ENCODE data around the gene BAG1. TPM values are rescaled to one million over a fixed set of nuclear protein-coding genes. Genes with fewer than 3 reads are reported as not detected.

BAG1 gene
- total and polyA plus RNA-seq, 4 donors: 35.1 to 55.2 (median 43.0) TPM

DNA sequence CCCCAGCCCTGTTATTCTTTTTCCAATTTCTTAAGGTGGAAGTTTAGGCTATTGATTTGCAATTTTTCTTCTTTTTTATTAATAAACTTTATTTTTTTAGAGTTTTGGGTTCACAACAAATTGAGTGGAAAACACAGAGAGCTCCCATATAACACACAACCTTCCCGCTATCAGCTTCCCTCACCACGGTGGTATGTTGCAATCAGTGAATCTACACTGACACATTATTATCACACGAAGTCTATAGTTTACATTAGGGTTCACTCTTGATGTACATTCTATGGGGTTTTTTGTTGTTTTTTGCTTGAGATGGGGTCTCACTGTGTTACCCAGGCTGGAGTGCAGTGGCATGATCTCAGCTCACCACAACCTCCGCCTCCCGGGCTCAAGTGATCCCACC lies 21.0 kb upstream of the BAG1 start:
- TF ChIP-seq, protein P1, sequence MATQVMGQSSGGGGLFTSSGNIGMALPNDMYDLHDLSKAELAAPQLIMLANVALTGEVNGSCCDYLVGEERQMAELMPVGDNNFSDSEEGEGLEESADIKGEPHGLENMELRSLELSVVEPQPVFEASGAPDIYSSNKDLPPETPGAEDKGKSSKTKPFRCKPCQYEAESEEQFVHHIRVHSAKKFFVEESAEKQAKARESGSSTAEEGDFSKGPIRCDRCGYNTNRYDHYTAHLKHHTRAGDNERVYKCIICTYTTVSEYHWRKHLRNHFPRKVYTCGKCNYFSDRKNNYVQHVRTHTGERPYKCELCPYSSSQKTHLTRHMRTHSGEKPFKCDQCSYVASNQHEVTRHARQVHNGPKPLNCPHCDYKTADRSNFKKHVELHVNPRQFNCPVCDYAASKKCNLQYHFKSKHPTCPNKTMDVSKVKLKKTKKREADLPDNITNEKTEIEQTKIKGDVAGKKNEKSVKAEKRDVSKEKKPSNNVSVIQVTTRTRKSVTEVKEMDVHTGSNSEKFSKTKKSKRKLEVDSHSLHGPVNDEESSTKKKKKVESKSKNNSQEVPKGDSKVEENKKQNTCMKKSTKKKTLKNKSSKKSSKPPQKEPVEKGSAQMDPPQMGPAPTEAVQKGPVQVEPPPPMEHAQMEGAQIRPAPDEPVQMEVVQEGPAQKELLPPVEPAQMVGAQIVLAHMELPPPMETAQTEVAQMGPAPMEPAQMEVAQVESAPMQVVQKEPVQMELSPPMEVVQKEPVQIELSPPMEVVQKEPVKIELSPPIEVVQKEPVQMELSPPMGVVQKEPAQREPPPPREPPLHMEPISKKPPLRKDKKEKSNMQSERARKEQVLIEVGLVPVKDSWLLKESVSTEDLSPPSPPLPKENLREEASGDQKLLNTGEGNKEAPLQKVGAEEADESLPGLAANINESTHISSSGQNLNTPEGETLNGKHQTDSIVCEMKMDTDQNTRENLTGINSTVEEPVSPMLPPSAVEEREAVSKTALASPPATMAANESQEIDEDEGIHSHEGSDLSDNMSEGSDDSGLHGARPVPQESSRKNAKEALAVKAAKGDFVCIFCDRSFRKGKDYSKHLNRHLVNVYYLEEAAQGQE (IDR thresholded peaks at IDR 0.05): no peak
- TF ChIP-seq GABPA (IDR thresholded peaks at IDR 0.05 in 1 of 2, conservative IDR thresholded peaks at IDR 0.05 in 1 of 2): no peak
- TF ChIP-seq TAF1 (conservative IDR thresholded peaks at IDR 0.05): no peak
- TF ChIP-seq HNF4G (IDR thresholded peaks at IDR 0.05): no peak
- TF ChIP-seq SP1 (IDR thresholded peaks at IDR 0.05): no peak
- no peak for TF ChIP-seq RXRA (IDR thresholded peaks at IDR 0.05)
- TF ChIP-seq, protein P2, sequence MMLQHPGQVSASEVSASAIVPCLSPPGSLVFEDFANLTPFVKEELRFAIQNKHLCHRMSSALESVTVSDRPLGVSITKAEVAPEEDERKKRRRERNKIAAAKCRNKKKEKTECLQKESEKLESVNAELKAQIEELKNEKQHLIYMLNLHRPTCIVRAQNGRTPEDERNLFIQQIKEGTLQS (IDR thresholded peaks at IDR 0.05): no peak
- TF ChIP-seq EGR1 (IDR thresholded peaks at IDR 0.05; ENCODE audit: low read depth in 2 of 2): no peak
- TF ChIP-seq, protein P3, sequence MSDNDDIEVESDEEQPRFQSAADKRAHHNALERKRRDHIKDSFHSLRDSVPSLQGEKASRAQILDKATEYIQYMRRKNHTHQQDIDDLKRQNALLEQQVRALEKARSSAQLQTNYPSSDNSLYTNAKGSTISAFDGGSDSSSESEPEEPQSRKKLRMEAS (IDR thresholded peaks at IDR 0.05): no peak
- TF ChIP-seq JUND (IDR thresholded peaks at IDR 0.05): no peak
- no peak for TF ChIP-seq FOXA2 (IDR thresholded peaks at IDR 0.05)
- TF ChIP-seq, protein P4, sequence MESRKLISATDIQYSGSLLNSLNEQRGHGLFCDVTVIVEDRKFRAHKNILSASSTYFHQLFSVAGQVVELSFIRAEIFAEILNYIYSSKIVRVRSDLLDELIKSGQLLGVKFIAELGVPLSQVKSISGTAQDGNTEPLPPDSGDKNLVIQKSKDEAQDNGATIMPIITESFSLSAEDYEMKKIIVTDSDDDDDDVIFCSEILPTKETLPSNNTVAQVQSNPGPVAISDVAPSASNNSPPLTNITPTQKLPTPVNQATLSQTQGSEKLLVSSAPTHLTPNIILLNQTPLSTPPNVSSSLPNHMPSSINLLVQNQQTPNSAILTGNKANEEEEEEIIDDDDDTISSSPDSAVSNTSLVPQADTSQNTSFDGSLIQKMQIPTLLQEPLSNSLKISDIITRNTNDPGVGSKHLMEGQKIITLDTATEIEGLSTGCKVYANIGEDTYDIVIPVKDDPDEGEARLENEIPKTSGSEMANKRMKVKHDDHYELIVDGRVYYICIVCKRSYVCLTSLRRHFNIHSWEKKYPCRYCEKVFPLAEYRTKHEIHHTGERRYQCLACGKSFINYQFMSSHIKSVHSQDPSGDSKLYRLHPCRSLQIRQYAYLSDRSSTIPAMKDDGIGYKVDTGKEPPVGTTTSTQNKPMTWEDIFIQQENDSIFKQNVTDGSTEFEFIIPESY (IDR thresholded peaks at IDR 0.05): no peak
- TF ChIP-seq NR2F2 (IDR thresholded peaks at IDR 0.05): no peak
- TF ChIP-seq, protein P5, sequence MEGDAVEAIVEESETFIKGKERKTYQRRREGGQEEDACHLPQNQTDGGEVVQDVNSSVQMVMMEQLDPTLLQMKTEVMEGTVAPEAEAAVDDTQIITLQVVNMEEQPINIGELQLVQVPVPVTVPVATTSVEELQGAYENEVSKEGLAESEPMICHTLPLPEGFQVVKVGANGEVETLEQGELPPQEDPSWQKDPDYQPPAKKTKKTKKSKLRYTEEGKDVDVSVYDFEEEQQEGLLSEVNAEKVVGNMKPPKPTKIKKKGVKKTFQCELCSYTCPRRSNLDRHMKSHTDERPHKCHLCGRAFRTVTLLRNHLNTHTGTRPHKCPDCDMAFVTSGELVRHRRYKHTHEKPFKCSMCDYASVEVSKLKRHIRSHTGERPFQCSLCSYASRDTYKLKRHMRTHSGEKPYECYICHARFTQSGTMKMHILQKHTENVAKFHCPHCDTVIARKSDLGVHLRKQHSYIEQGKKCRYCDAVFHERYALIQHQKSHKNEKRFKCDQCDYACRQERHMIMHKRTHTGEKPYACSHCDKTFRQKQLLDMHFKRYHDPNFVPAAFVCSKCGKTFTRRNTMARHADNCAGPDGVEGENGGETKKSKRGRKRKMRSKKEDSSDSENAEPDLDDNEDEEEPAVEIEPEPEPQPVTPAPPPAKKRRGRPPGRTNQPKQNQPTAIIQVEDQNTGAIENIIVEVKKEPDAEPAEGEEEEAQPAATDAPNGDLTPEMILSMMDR (IDR thresholded peaks at IDR 0.05; ENCODE audit: low read depth, low read length, missing input control): no peak
- TF ChIP-seq HNF4A (conservative IDR thresholded peaks at IDR 0.05): no peak
- no peak for TF ChIP-seq RAD21 (IDR thresholded peaks at IDR 0.05)
- TF ChIP-seq FOXA1 (IDR thresholded peaks at IDR 0.05): no peak
- TF ChIP-seq YY1 (IDR thresholded peaks at IDR 0.05): no peak
- no peak overlapping the region for H3K27ac ChIP-seq (ENCODE audit: low read depth in 1 of 2, low read length in 2 of 2)
- no peak for DNase-seq (ENCODE audit: low spot score)
- H3K27me3 ChIP-seq (ENCODE audit: control insufficient read depth in 4 of 4, insufficient read depth in 4 of 4, low read length in 3 of 4): no peaks in the 10 kb centered on the region
- H3K9me3 ChIP-seq (ENCODE audit: control insufficient read depth in 4 of 4, low read length in 3 of 4): no peaks in the 10 kb centered on the region
- no peak overlapping the region for H3K4me3 ChIP-seq (ENCODE audit: low read depth in 1 of 3, low read length in 3 of 3)
- no peak overlapping the region for H3K9ac ChIP-seq (ENCODE audit: low read depth in 1 of 2, low read length in 2 of 2)
- H3K4me1 ChIP-seq (ENCODE audit: control insufficient read depth in 4 of 4, insufficient read depth in 4 of 4, low read length in 3 of 4): peaks cover 4 to 14% (median 6%) of the 10 kb centered on the region in 4 donors
- WGBS: 73% methylated on average over 5 of the region's 5 CpGs
- H3K36me3 ChIP-seq (ENCODE audit: control insufficient read depth in 4 of 4, insufficient read depth in 3 of 4, low read depth in 1 of 4, low read length in 3 of 4): peaks cover 0 to 22% (median 21%) of the 10 kb centered on the region in 4 donors

All from liver (tissue), 9 donors.